GM12872 (cell line): Measurements from ENCODE around the gene MGAT5B.

Experiments
- CTCF ChIP-seq: IDR thresholded peaks from 3 replicates; pipeline ENCODE4 v1.5.1; 2011; ENCODE audit warnings: low read depth, mild to moderate bottlenecking, low read length, moderate library complexity; ENCODE audit not compliant: insufficient read depth

Gene MGAT5B

GRCh38 chr17:76907352-76907751, 39.1 kb downstream of the MGAT5B start:
- no peak for TF ChIP-seq CTCF

GRCh38 chr17:76909971-76910760, 42.0 kb downstream of the MGAT5B start:
- no peak for TF ChIP-seq CTCF

- TF ChIP-seq CTCF, result no peak
Observed at GRCh38 chr17:76911299-76912017, 43.3 kb downstream of the MGAT5B start.

- TF ChIP-seq CTCF, result no peak
Observed at GRCh38 chr17:76912421-76913164, 44.4 kb downstream of the MGAT5B start.

GRCh38 chr17:76914937-76915336, 46.7 kb downstream of the MGAT5B start:
- TF ChIP-seq CTCF, result no peak

GRCh38 chr17:76915840-76916510, 47.8 kb downstream of the MGAT5B start:
- TF ChIP-seq CTCF, result no peak

GRCh38 chr17:76917829-76918228, 49.6 kb downstream of the MGAT5B start:
- TF ChIP-seq CTCF, result no peak
